Fibroblast of skin of right biceps (primary cell): Measurements from ENCODE around the gene SH2D7.

ENCODE experiments used
- DNase-seq: peaks from one replicate; pipeline ENCODE4 v3.0.0-alpha.2; 2013

Gene SH2D7

DNA sequence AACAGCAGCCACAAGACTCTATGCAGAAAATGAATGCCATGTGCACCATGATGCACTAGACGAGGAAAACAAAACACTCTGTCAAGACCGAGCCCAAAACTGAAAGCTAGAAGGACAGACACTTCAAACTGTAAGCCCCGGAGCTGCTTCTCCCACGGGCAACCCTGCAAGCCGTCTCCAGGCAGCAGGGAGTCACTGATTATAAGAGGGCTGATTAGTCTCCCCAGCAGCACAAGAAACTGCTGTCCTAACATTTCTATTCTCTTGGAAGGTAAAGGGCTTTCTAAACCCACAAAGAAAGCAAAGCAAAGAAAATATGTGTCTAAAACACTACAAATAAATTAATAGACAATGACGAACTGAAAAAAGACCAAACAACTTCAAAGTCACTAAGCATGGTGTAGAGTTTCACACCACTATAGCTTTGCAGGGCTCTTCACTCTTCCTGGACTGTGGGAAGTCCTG, 30.4 kb upstream of the SH2D7 start:
- DNase-seq = peak; percentile 43

- DNase-seq = no peak
Observed at GRCh38 chr15:78063217-78063616, 29.1 kb upstream of the SH2D7 start.

DNA sequence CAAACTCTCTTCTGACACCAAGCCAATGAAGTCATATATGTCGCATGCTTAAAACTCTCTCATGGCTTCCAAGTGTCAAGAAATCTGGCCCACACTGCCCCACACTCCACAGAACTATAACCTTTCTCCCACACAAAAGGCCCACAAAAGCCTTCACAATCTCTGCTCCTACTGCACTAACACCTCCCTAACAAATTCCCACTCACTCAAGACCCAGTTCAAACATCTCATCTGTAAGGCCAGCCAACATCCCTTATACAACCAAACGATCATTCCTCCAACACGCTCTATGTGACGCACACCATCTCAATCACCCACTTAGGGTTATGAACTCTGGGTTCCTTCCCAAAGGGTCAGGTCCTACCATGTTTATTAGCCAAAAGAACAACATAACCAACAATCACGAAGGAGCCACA, 28.4 kb upstream of the SH2D7 start:
- no peak for DNase-seq

DNA sequence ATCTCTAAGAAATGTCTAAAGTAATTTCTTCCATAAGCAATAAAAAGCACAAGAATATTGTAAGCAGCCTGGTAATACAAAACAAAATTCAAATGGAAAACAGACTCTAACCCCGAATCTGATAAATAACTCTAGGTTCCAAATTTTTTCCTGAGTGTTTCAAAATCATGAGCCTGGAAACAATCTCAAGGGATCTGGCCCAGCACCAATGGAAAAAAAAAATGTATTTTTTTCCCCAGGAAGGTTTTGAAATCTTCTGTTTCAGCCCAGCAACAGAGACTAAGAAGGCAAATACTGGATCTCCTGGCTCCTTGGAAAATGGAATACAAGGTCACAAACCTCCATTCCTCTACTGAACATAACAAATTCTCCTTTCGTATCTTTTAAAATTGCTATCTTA, 27.8 kb upstream of the SH2D7 start:
- DNase-seq = peak; percentile 46

DNA sequence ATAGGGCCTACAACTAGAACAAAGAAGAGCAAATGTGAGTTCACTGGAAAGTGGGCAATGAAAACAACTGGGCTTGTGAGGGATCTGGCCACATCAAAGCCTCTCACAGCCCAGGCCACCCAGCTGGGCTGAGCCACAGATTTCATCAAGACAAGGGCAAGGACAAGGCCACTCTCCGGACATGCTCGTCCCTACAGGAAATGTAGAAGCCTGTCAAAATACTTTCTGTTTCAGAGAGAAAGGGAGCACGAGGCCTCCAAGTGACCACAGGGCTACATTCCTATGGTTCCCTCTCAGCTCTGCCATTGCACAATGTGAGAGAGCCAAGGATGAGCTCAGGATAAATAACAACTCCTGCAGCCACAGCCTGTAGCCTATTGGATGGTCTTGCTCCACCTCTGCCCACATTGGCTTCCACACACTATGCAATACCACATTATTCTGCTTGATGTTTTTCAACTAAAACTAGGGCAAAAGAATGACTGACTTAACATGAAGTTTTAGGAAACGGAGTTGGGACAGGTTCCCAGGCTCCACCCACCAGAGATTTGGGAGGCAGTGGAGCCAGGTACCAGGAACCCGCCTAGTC, 27.0 kb upstream of the SH2D7 start:
- DNase-seq = peak; percentile 97

- no peak for DNase-seq
Observed at GRCh38 chr15:78065973-78066946, 26.1 kb upstream of the SH2D7 start.

GRCh38 chr15:78067328-78068228, 24.8 kb upstream of the SH2D7 start:
- DNase-seq = peak; percentile 29

GRCh38 chr15:78069052-78069414, 23.3 kb upstream of the SH2D7 start:
- DNase-seq = no peak

GRCh38 chr15:78069462-78070029, 22.8 kb upstream of the SH2D7 start:
- no peak for DNase-seq

GRCh38 chr15:78070049-78070700, 22.2 kb upstream of the SH2D7 start:
- DNase-seq = peak; percentile 48

GRCh38 chr15:78071383-78071782, 21.0 kb upstream of the SH2D7 start:
- DNase-seq = no peak

GRCh38 chr15:78072080-78072892, 20.1 kb upstream of the SH2D7 start:
- peak; percentile 77 for DNase-seq

GRCh38 chr15:78073046-78073787, 19.1 kb upstream of the SH2D7 start:
- DNase-seq = no peak

DNA sequence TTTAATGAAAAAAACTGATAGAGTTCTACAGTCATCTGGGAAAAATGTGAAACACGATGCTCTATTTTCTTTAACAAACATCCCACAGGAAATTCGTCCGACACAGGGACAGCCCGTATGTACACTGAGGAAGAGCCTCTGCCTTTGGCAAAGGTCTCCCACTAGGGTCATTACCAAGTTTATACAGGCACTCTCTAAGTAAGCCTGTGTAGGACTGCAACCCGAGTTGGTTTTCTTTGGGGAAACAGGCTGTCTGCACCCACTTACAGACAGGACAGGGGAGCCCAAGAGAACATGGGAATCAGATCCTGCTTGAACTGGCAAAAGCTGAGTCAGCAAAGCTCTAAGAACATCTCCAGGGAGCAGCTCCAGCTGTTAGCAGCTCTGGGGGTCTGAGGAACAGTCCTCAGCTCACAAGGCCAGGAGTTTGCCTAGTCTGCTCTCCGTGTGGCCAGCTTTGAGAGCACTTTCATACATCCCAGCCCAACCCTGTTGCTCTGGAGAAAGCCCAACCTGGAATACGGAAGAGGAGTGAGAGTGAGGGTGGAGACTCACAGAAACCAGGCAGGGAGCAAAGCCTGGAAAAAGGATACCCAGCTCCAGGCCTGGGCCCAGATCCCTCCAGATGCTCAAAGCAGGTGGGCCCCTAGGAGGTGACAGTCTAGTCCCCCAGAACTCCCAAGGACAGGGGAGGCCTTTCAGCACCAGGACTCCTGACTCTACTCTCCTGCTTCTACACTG, 16.7 kb upstream of the SH2D7 start:
- peak; percentile 94 for DNase-seq

DNA sequence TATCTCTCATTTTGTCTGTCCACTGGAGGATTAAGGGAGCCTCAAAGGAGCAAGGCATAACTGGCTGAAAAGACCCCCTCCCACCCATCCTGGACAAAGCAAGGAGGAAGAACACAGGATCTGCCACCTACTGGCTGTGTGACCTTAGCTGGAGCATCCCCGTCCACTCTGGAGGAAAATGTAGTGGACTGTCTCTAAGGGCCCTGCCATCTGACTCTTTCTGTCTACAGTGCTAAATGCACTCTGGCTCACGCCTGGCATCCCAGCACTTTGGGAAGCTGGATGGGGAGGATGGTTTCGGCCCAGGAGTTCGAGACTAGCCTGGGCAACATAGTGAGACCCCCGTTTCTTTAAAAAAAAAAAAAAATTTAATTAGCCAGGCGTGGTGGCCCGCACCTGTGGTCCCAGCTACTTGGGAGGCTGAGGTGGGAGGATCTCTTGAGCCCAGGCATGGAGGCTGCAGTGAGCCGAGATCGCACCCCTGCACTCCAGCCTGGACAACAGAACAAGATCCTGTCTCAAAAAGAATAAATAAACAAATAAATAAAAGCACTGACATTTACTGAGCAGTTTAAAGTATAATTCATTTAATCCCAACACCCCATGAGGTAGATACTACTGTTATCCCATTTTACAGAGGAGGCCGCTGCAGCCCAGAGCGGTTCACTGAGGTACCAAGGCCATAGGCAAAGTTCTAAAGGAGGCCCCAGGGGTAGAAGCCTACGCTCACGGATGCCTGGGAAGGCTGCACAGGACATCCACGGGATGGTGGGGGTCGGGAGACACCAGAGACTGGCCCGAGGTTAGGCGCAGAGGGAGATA, 15.9 kb upstream of the SH2D7 start:
- DNase-seq = no peak

DNA sequence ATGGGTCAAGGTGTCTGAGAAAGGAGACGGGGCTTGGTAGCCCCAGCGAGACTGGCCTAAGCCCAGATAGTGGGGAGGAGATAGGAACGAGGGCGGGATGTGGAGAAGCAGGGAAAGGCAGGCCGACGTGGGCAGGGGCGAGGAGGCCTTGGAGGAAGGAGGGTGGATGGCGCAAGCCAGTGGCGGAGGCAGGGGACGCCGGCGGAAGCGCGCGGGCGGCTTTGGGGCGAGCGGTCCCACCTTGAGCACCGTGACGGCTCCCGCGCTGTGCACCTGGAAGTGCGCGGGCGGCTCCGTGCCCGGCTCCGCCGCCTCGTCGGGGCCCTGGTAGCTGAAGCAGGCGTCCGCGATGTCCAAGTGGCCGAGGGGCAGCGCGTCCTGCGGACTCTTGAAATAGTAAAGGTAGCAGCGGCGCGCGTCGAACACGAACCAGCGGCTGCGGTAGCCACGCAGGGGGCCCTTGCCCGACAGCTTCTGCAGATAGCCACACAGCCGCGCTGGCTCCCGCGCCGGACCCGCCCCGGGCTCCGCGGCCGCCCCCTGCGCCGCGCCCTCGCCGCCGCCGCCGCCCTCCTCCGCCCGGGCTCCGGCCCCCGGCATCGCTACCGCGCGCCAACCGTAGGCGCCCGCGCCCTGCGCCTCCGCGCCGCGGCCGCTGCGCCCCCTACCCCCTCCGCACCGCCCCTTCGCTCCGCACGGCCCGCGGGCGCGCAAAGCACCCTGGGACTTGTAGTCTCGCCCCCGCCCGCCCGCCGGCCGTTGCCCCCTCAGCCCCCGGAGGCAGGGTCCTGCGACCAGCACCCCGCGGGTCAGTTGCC, 15.1 kb upstream of the SH2D7 start, which contains the start of gene TBC1D2B:
TSS of gene TBC1D2B (minus strand) at position 659 of the 818 bp plus-strand sequence. CDS start at position 600, 59 bp downstream.
- peak; percentile 67 for DNase-seq

GRCh38 chr15:78077871-78078210, 14.5 kb upstream of the SH2D7 start:
- peak; percentile 28 for DNase-seq
